ENCODE data around the gene TMEM273.

TMEM273 gene

GRCh38 chr10:49212076-49212475, 23.9 kb upstream of the TMEM273 start:
- Histone ChIP-seq H3K4me3 (ENCODE audit: low read depth, low read length, poor library complexity, severe bottlenecking) (no peak overlapping the region), H3K4me1 (ENCODE audit: insufficient read depth, low read length, severe bottlenecking) (no peaks in the 10 kb centered on the region), H3K27ac (ENCODE audit: low read depth, low read length, poor library complexity, severe bottlenecking) (no peak overlapping the region), H3K27me3 (ENCODE audit: insufficient read depth, low read length) (no peaks in the 10 kb centered on the region), H2AFZ (ENCODE audit: low read length) (no peak overlapping the region), H3K36me3 (ENCODE audit: insufficient read depth, low read length) (no peaks in the 10 kb centered on the region), H3K4me2 (ENCODE audit: low read length) (no peak overlapping the region), H3K9me2 (ENCODE audit: low read depth, low read length) (no peaks in the 10 kb centered on the region), H3F3A (ENCODE audit: insufficient read depth, low read length) (no peaks in the 10 kb centered on the region), H4K20me1 (ENCODE audit: insufficient read depth, low read length) (no peaks in the 10 kb centered on the region), H3K9ac (ENCODE audit: low read length) (no peak overlapping the region), H3K9me3 (ENCODE audit: low read length) (no peaks in the 10 kb centered on the region), H3K79me2 (ENCODE audit: insufficient read depth, low read length) (no peaks in the 10 kb centered on the region)
- no peak for TF ChIP-seq EZH2 (IDR thresholded peaks at IDR 0.05; ENCODE audit: borderline replicate concordance, low read length)
- TF ChIP-seq, protein P1, sequence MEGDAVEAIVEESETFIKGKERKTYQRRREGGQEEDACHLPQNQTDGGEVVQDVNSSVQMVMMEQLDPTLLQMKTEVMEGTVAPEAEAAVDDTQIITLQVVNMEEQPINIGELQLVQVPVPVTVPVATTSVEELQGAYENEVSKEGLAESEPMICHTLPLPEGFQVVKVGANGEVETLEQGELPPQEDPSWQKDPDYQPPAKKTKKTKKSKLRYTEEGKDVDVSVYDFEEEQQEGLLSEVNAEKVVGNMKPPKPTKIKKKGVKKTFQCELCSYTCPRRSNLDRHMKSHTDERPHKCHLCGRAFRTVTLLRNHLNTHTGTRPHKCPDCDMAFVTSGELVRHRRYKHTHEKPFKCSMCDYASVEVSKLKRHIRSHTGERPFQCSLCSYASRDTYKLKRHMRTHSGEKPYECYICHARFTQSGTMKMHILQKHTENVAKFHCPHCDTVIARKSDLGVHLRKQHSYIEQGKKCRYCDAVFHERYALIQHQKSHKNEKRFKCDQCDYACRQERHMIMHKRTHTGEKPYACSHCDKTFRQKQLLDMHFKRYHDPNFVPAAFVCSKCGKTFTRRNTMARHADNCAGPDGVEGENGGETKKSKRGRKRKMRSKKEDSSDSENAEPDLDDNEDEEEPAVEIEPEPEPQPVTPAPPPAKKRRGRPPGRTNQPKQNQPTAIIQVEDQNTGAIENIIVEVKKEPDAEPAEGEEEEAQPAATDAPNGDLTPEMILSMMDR (IDR thresholded peaks at IDR 0.05; ENCODE audit: low read length), result no peak

- H3F3A ChIP-seq (ENCODE audit: insufficient read depth, low read length), result no peaks in the 10 kb centered on the region
- H3K27me3 ChIP-seq (ENCODE audit: insufficient read depth, low read length), result no peaks in the 10 kb centered on the region
- H3K36me3 ChIP-seq (ENCODE audit: insufficient read depth, low read length), result no peaks in the 10 kb centered on the region
- H2AFZ ChIP-seq (ENCODE audit: low read length), result no peak overlapping the region
- no peaks in the 10 kb centered on the region for H4K20me1 ChIP-seq (ENCODE audit: insufficient read depth, low read length)
- no peak overlapping the region for H3K4me2 ChIP-seq (ENCODE audit: low read length)
- no peak overlapping the region for H3K9ac ChIP-seq (ENCODE audit: low read length)
- H3K27ac ChIP-seq (ENCODE audit: low read depth, low read length, poor library complexity, severe bottlenecking), result no peak overlapping the region
- no peaks in the 10 kb centered on the region for H3K9me2 ChIP-seq (ENCODE audit: low read depth, low read length)
- H3K9me3 ChIP-seq (ENCODE audit: low read length), result no peaks in the 10 kb centered on the region
- no peaks in the 10 kb centered on the region for H3K79me2 ChIP-seq (ENCODE audit: insufficient read depth, low read length)
- H3K4me1 ChIP-seq (ENCODE audit: insufficient read depth, low read length, severe bottlenecking), result no peaks in the 10 kb centered on the region
- TF ChIP-seq EZH2 (IDR thresholded peaks at IDR 0.05; ENCODE audit: borderline replicate concordance, low read length), result no peak
- TF ChIP-seq, protein P1 (IDR thresholded peaks at IDR 0.05; ENCODE audit: low read length), result no peak
- no peak overlapping the region for H3K4me3 ChIP-seq (ENCODE audit: low read depth, low read length, poor library complexity, severe bottlenecking)
These were observed 20.8 kb upstream of the TMEM273 start for GRCh38 chr10:49208996-49209395.

- H3K27ac ChIP-seq (ENCODE audit: low read depth, low read length, poor library complexity, severe bottlenecking), result no peak overlapping the region
- H4K20me1 ChIP-seq (ENCODE audit: insufficient read depth, low read length), result no peaks in the 10 kb centered on the region
- no peaks in the 10 kb centered on the region for H3K9me2 ChIP-seq (ENCODE audit: low read depth, low read length)
- no peak for TF ChIP-seq EZH2 (IDR thresholded peaks at IDR 0.05; ENCODE audit: borderline replicate concordance, low read length)
- TF ChIP-seq, protein P1 (IDR thresholded peaks at IDR 0.05; ENCODE audit: low read length), result no peak
- H3F3A ChIP-seq (ENCODE audit: insufficient read depth, low read length), result no peaks in the 10 kb centered on the region
- H3K27me3 ChIP-seq (ENCODE audit: insufficient read depth, low read length), result no peaks in the 10 kb centered on the region
- H3K36me3 ChIP-seq (ENCODE audit: insufficient read depth, low read length), result no peaks in the 10 kb centered on the region
- H3K4me3 ChIP-seq (ENCODE audit: low read depth, low read length, poor library complexity, severe bottlenecking), result no peak overlapping the region
- H3K9ac ChIP-seq (ENCODE audit: low read length), result no peak overlapping the region
- no peaks in the 10 kb centered on the region for H3K79me2 ChIP-seq (ENCODE audit: insufficient read depth, low read length)
- H2AFZ ChIP-seq (ENCODE audit: low read length), result no peak overlapping the region
- no peak overlapping the region for H3K4me2 ChIP-seq (ENCODE audit: low read length)
- H3K9me3 ChIP-seq (ENCODE audit: low read length), result no peaks in the 10 kb centered on the region
- H3K4me1 ChIP-seq (ENCODE audit: insufficient read depth, low read length, severe bottlenecking), result no peaks in the 10 kb centered on the region
These were observed 19.8 kb upstream of the TMEM273 start for GRCh38 chr10:49207936-49208487.

All from OCI-LY1 (cell line).